WERI-Rb-1 (cell line): ENCODE measurements around the gene EBF4.

Experiments
- DNase-seq: peaks from one replicate; pipeline ENCODE4 v3.0.0-alpha.2; 2020
- H3K27ac ChIP-seq: fragments of 250-450 bp; sonication (Bioruptor Pico); 2 replicates; pipeline ENCODE4 v1.5.1; 2020; ENCODE audit warnings: mild to moderate bottlenecking, moderate library complexity
- H3K27me3 ChIP-seq: fragments of 250-450 bp; sonication (Bioruptor Pico); 2 replicates; pipeline ENCODE4 v1.5.1; 2021; ENCODE audit warnings: mild to moderate bottlenecking, low read depth, moderate library complexity; ENCODE audit not compliant: insufficient read depth, severe bottlenecking
- H3K36me3 ChIP-seq: fragments of 250-450 bp; sonication (Bioruptor Pico); 2 replicates; pipeline ENCODE4 v1.5.1; 2020; ENCODE audit warnings: mild to moderate bottlenecking, moderate library complexity
- H3K4me3 ChIP-seq: 2 replicates; pipeline ENCODE4 v1.5.1; 2011; ENCODE audit warnings: low read depth, mild to moderate bottlenecking, control low read depth, low read length
- H3K9me3 ChIP-seq: fragments of 250-450 bp; sonication (Bioruptor Pico); 2 replicates; pipeline ENCODE4 v1.5.1; 2021; ENCODE audit warnings: mild to moderate bottlenecking, moderate library complexity; ENCODE audit not compliant: severe bottlenecking
- TF ChIP-seq, protein P1 (sequence below): IDR thresholded peaks from 2 replicates; pipeline ENCODE4 v1.5.1; 2011; ENCODE audit warnings: low read depth, mild to moderate bottlenecking, control low read depth, inconsistent platforms, low read length

Gene EBF4

DNA sequence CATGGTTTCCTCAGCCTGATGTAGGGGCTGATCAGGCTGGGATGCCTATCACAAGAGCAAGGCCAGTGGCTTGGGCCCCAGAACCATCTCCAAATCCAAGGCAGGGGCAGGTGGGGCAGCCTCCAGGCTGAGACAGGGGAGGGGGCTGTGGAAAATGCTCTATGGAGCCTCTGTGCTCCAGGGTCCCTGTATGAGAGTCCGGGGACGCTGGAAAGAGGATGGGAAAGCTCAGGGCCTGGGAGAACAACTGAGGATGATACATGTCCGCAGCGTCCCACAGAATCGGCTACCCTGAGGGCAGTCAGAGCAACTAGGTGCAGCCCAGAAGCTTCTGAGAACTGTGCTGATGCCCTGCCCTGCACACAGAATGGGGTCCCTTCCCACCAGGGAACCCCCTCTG is 64.4 kb downstream of the EBF4 start:
- no peaks in the 10 kb centered on the region for H3K27me3 ChIP-seq
- no peak overlapping the region for H3K27ac ChIP-seq
- no peak for DNase-seq
- no peak overlapping the region for H3K4me3 ChIP-seq
- TF ChIP-seq, protein P1, sequence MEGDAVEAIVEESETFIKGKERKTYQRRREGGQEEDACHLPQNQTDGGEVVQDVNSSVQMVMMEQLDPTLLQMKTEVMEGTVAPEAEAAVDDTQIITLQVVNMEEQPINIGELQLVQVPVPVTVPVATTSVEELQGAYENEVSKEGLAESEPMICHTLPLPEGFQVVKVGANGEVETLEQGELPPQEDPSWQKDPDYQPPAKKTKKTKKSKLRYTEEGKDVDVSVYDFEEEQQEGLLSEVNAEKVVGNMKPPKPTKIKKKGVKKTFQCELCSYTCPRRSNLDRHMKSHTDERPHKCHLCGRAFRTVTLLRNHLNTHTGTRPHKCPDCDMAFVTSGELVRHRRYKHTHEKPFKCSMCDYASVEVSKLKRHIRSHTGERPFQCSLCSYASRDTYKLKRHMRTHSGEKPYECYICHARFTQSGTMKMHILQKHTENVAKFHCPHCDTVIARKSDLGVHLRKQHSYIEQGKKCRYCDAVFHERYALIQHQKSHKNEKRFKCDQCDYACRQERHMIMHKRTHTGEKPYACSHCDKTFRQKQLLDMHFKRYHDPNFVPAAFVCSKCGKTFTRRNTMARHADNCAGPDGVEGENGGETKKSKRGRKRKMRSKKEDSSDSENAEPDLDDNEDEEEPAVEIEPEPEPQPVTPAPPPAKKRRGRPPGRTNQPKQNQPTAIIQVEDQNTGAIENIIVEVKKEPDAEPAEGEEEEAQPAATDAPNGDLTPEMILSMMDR: no peak
- H3K9me3 ChIP-seq: no peaks in the 10 kb centered on the region
- no peaks in the 10 kb centered on the region for H3K36me3 ChIP-seq

DNA sequence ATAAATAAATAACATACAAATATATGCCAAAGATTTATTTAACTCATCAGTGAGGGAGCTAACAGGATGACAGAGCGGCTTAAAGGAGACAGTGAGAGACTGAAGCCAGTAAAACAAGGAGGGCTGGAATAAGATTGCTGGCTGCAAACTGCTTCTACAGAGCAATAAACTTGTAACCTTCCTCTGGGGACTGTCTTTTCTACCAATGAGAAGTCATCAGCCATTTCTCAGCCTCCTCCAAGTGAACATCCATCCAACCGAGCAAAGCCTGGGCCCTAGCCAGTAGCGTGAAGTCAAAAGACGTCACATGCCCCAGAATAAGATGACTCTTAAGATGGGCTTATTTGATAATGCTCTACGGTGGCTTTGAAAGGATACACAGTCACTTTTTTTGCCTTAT is 65.4 kb downstream of the EBF4 start:
- Histone ChIP-seq H3K27ac (no peak overlapping the region), H3K36me3 (no peaks in the 10 kb centered on the region), H3K4me3 (no peak overlapping the region), H3K9me3 (no peaks in the 10 kb centered on the region), H3K27me3 (no peaks in the 10 kb centered on the region)
- DNase-seq: no peak
- TF ChIP-seq, protein P1: no peak

DNA sequence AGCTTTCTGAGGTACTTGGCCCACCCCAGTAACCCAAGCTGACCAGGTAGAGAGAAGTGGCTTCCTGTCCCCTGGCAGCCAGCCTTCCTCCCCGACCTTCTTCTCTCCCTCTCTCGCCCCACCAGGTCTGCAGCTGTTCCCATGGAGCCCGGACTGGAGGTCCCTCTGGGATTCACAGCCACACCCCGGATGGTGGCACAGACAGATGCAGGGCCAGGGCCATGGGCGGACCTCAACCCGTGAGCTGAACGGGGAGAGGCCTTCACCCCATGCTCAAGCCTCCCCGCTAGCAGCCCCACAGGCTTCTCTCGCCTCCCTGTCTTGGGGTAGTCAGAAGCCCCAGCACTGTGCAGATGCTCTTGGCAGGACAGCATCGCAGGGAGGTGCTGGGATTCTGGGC is 66.6 kb downstream of the EBF4 start:
- DNase-seq: no peak
- Histone ChIP-seq H3K4me3 (no peak overlapping the region), H3K9me3 (no peaks in the 10 kb centered on the region), H3K27me3 (no peaks in the 10 kb centered on the region), H3K36me3 (no peaks in the 10 kb centered on the region), H3K27ac (no peak overlapping the region)
- TF ChIP-seq, protein P1: no peak

DNA sequence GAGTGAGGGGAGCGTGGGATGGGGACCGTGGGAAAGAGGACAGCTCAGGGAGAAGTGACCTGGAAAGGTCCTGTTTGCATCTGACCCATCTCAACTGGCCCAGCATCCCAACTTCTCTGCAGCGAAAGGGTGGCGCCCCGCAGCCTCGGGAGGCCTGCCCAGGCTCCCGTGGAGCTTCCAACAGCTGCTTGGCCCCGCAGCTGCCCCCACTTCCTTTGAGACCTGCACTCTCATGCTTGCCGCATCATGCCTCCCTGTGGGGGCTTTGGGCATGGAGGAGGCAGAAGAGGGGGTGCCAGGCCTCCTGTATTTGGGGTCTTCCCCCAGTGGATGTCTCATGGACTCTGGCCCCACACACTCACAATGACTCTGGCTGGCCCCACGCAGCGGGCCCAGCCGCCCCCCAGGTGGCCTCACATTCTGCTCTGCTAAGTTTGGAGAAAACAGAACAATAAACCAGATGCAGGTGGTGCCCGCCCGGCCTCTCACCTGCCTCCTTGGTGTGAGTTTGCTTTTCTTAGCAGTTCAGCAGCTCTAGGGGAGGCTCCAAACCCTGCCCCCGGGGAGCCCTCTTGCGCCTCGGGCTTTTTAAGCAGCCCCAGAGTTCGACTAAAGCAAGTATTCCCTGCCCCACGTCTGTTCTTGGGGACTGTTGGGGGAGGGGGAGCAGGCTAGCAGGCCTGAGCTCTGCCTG is 67.2 kb downstream of the EBF4 start:
- H3K27me3 ChIP-seq: no peaks in the 10 kb centered on the region
- DNase-seq: no peak
- no peaks in the 10 kb centered on the region for H3K9me3 ChIP-seq
- H3K4me3 ChIP-seq: no peak overlapping the region
- no peak overlapping the region for H3K27ac ChIP-seq
- TF ChIP-seq, protein P1: no peak
- no peaks in the 10 kb centered on the region for H3K36me3 ChIP-seq

DNA sequence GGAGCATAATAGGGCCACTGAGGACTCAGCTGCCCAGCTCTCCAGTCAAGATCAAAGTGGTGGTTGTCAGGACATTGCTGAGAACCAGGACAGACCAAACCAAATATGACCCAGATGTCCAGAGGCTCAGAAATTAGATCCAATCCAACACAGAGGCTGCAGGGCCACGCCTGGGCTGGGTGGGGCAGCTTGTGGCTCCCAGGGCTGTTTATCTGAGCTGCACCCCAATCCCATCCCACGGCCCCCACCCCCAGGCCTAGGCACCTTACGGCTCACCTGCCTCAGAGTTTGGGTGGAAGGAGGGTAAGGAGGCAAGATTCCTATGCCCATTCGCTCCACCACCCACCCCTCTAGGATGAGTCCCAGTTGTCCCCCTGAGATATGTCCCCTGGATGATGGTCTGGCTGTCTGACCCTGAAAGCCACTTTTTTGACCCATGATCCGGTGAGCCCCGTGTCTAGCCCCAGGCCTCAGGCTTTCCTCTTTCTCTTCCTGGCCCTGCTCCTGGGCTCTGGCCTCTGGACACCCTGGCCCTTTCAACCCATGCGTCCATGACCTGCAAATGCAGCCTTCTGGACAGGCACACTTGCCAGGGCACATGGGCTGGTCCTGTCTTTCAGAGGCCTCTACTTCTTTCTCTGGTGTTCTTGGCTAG is 67.8 kb downstream of the EBF4 start:
- DNase-seq: no peak
- TF ChIP-seq, protein P1: no peak
- no peak overlapping the region for H3K27ac ChIP-seq
- H3K27me3 ChIP-seq: no peaks in the 10 kb centered on the region
- no peaks in the 10 kb centered on the region for H3K9me3 ChIP-seq
- no peaks in the 10 kb centered on the region for H3K36me3 ChIP-seq
- H3K4me3 ChIP-seq: no peak overlapping the region

DNA sequence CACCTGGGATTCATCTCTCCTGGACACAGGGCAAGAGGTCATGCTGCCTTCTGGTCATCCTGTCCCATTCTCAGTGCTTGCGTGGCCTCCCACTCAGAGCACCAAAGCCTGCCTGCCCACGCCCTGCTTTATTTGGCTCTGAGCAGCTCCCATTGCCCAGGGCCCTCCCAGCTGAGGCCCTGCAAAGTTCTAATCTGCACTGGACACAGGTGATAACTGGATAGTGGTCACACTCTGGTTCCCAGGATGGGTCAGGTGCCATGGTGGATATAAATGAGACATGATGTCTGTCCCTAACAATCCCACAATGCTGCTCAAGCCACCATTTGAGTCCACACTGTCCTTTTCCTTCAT is 68.3 kb downstream of the EBF4 start:
- TF ChIP-seq, protein P1: no peak
- DNase-seq: no peak
- no peak overlapping the region for H3K4me3 ChIP-seq
- H3K27ac ChIP-seq: no peak overlapping the region
- H3K36me3 ChIP-seq: no peaks in the 10 kb centered on the region
- H3K27me3 ChIP-seq: no peaks in the 10 kb centered on the region
- H3K9me3 ChIP-seq: no peaks in the 10 kb centered on the region
